HepG2 (cell line): ENCODE results near the gene AXIN2. TPM values are rescaled to one million over a fixed set of nuclear protein-coding genes. Genes with fewer than 3 reads are reported as not detected.

Source experiments
- ATAC-seq: fragments of 200-7000 bp; cut with Tn5 transposase; 3 replicates; pipeline ENCODE4 v1.9.1; 2020; ENCODE audit warnings: mild to moderate bottlenecking, moderate library complexity
- BruUV-seq: library from RNA; stranded (reverse); fragments of 400-500 nt; replicated peaks from 2 replicates; lab custom pipeline; 2021; lab: Mats Ljungman, UMichigan
- CTCF ChIA-PET: fragments of 300-600 bp; formaldehyde crosslinking; extraction: SDS; loops from one replicate; lab custom pipeline; 2021; ENCODE audit warnings: low total read pairs, inconsistent platforms, low intra/inter-chr PET ratio; lab: Yijun Ruan, JAX
- POLR2A ChIA-PET: fragments of 350-600 bp; sonication (Branson Sonifier 250); formaldehyde crosslinking; loops from one replicate; lab custom pipeline; 2020; ENCODE audit warnings: antibody characterized with exemption, inconsistent platforms; lab: Yijun Ruan, JAX
- DNase-seq: peaks from one replicate; pipeline ENCODE4 v3.0.0-alpha.2; 2015; ENCODE audit warnings: low spot score
- FAIRE-seq: peaks from 3 replicates; lab custom pipeline; 2011; peaks lifted over from hg19 to GRCh38; lab: Jason Lieb, UNC
- H2AFZ ChIP-seq: one replicate; pipeline ENCODE4 v1.6.1; 2011; ENCODE audit warnings: low read length, inconsistent platforms
- H3K27ac ChIP-seq: fragments of 300-600 bp; 3 replicates; pipeline ENCODE4 v1.8.0; 2011; ENCODE audit warnings: mixed run types, mild to moderate bottlenecking, mixed read lengths, low read length, inconsistent platforms; ENCODE audit not compliant: insufficient read depth; ENCODE audit errors: extremely low read length
- H3K27me3 ChIP-seq, 2 experiments: fragments of 200-600 bp in 1 of 2; 2 replicates in 1 of 2; 3 replicates in 1 of 2; pipeline versions ENCODE4 v1.6.0 to v1.8.0; 2011; ENCODE audit warnings: low read length in 2 of 2, mild to moderate bottlenecking in 2 of 2, moderate library complexity in 2 of 2, inconsistent platforms in 1 of 2; ENCODE audit not compliant: insufficient read depth in 2 of 2, control insufficient read depth in 1 of 2
- H3K36me3 ChIP-seq, 2 experiments: fragments of 200-600 bp in 1 of 2; replicated peaks in 1 of 2; 2 replicates in 1 of 2; 3 replicates in 1 of 2; pipeline versions ENCODE4 v1.5.1 to v1.8.0; 2011; ENCODE audit warnings: low read length in 2 of 2, inconsistent platforms in 1 of 2; ENCODE audit not compliant: insufficient read depth in 2 of 2, control insufficient read depth in 1 of 2
- H3K4me1 ChIP-seq: 2 replicates; pipeline ENCODE4 v1.5.1; 2012; ENCODE audit warnings: low read length, inconsistent platforms; ENCODE audit not compliant: insufficient read depth
- H3K4me2 ChIP-seq: 2 replicates; pipeline ENCODE4 v1.6.0; 2011; ENCODE audit warnings: low read depth, low read length, inconsistent platforms
- H3K4me3 ChIP-seq, 3 experiments: fragments of 200-600 bp in 1 of 3; sonication (generic), shearing (Covaris generic) in 1 of 3; replicated peaks in 1 of 3; 2 replicates each; pipeline ENCODE4 v1.5.1; 2011 to 2016; ENCODE audit warnings: low read length in 3 of 3, inconsistent platforms in 2 of 3, low read depth in 2 of 3, mild to moderate bottlenecking in 2 of 3, control low read depth in 1 of 3, mixed read lengths in 1 of 3; ENCODE audit not compliant: insufficient read depth in 1 of 3
- H3K79me2 ChIP-seq: one replicate; pipeline ENCODE4 v1.6.1; 2011; ENCODE audit warnings: low read length, inconsistent platforms; ENCODE audit not compliant: insufficient read depth
- H3K9ac ChIP-seq: 2 replicates; pipeline ENCODE4 v1.6.0; 2011; ENCODE audit warnings: mild to moderate bottlenecking, low read depth, low read length, inconsistent platforms; ENCODE audit not compliant: insufficient read depth
- H3K9me3 ChIP-seq: 2 replicates; pipeline ENCODE4 v1.5.1; 2012; ENCODE audit warnings: mild to moderate bottlenecking, low read length
- H4K20me1 ChIP-seq: 2 replicates; pipeline ENCODE4 v1.6.0; 2011; ENCODE audit warnings: inconsistent platforms, mild to moderate bottlenecking, low read length, moderate library complexity; ENCODE audit not compliant: insufficient read depth
- AGO2 ChIP-seq: fragments of 200-400 bp; formaldehyde crosslinking; optimal IDR thresholded peaks from 2 replicates; pipeline ENCODE3; 2017; ENCODE audit warnings: mild to moderate bottlenecking, low read depth, low read length, moderate library complexity
- FIP1L1 ChIP-seq: fragments of 200-400 bp; formaldehyde crosslinking; IDR thresholded peaks from 2 replicates; pipeline ENCODE4 v1.6.1; 2018; ENCODE audit warnings: low read depth, mild to moderate bottlenecking, low read length, moderate library complexity, borderline replicate concordance; ENCODE audit not compliant: insufficient read depth
- GABPA ChIP-seq, 2 experiments: IDR thresholded peaks; 2 replicates each; pipeline ENCODE4 v1.6.1; 2011 to 2016; ENCODE audit warnings: low read depth in 2 of 2, low read length in 1 of 2, missing biosample characterization in 1 of 2, missing genetic modification characterization in 1 of 2
- MTA1 ChIP-seq: sonication (generic); formaldehyde crosslinking; IDR thresholded peaks from 2 replicates; pipeline ENCODE4 v1.4.0; 2020; ENCODE audit warnings: missing genetic modification reagents, mild to moderate bottlenecking, borderline replicate concordance
- NFKBIZ ChIP-seq: IDR thresholded peaks from 2 replicates; pipeline ENCODE4 v1.6.1; 2018; ENCODE audit warnings: missing genetic modification reagents, missing compliant biosample characterization
- NKX3-1 ChIP-seq: sonication (generic); formaldehyde crosslinking; IDR thresholded peaks from 2 replicates; pipeline ENCODE4 v1.5.0; 2020; ENCODE audit warnings: missing genetic modification reagents
- PHB2 ChIP-seq: fragments of 450-650 bp; IDR thresholded peaks from 2 replicates; pipeline ENCODE4 v1.6.1; 2018; ENCODE audit not compliant: partially characterized antibody
- POLR2AphosphoS5 ChIP-seq: IDR thresholded peaks from 2 replicates; pipeline ENCODE4 v1.6.1; 2012; ENCODE audit warnings: low read depth, low read length
- SOX6 ChIP-seq, 2 experiments: fragments of 450-650 bp in 1 of 2; sonication (generic) in 1 of 2; formaldehyde crosslinking in 1 of 2; IDR thresholded peaks; 2 replicates each; pipeline versions ENCODE4 v1.4.0 to v1.6.1; 2017 to 2020; ENCODE audit warnings: antibody characterized with exemption in 1 of 2, mild to moderate bottlenecking in 1 of 2, missing genetic modification reagents in 1 of 2
- TARDBP ChIP-seq: sonication (generic); formaldehyde crosslinking; IDR thresholded peaks from 2 replicates; pipeline ENCODE4 v1.8.0; 2022; ENCODE audit warnings: mild to moderate bottlenecking, missing genetic modification reagents
- THAP11 ChIP-seq: IDR thresholded peaks from 2 replicates; pipeline ENCODE4 v1.6.1; 2016; ENCODE audit warnings: missing biosample characterization, missing genetic modification reagents
- TP53 ChIP-seq: sonication (generic); formaldehyde crosslinking; conservative IDR thresholded peaks from 2 replicates; pipeline ENCODE4 v1.4.0; 2020; ENCODE audit warnings: missing genetic modification reagents
- ZFYVE20 ChIP-seq: sonication (generic); formaldehyde crosslinking; IDR thresholded peaks from 2 replicates; pipeline ENCODE4 v1.8.0; 2023; ENCODE audit warnings: low read depth, mild to moderate bottlenecking, moderate library complexity, missing genetic modification reagents, borderline replicate concordance
- ZMAT3 ChIP-seq: sonication (generic); formaldehyde crosslinking; conservative IDR thresholded peaks from 2 replicates; pipeline ENCODE4 v1.7.0; 2021; ENCODE audit warnings: missing genetic modification reagents
- ZNF644 ChIP-seq: IDR thresholded peaks from 2 replicates; pipeline ENCODE4 v1.6.1; 2016; ENCODE audit warnings: low read depth
- WGBS: methylation state at CpG from one replicate; pipeline ENCODE4 v1.1.6; 2017; ENCODE audit warnings: low lambda C conversion rate; 5-methylcytosine and 5-hydroxymethylcytosine counted together
- in situ Hi-C: cut with HindIII; loops from 2 replicates; pipeline ENCODE4 v1.10.0; 2017; ENCODE audit warnings: low pct_unique_long_range_greater_than_20kb; ENCODE audit not compliant: extremely low pct_ligation_motif_present
- intact Hi-C: fragments of 100-400 bp; cut with micrococcal nuclease; formaldehyde crosslinking; loops from one replicate; pipeline ENCODE4 v1.10.0; 2022; ENCODE audit not compliant: unreplicated experiment
- polyA plus RNA-seq, 8 experiments: library from polyadenylated mRNA; depleted of rRNA in 3 of 8; stranded (reverse) in 7 of 8; unstranded in 1 of 8; fragments of >200 nt; fragmentation: Illumina TruSeq in 4 of 8; extraction: Trizol in 4 of 8; gene quantifications; 2 replicates each; pipeline versions ENCODE4 v1.2.1 to v1.2.3, GENCODE V29; 2011 to 2016; ENCODE audit warnings: low read depth in 4 of 8, missing spikeins in 1 of 8, mixed read lengths in 1 of 8; ENCODE audit not compliant: insufficient read depth in 1 of 8
- total RNA-seq, 5 experiments: library from RNA; depleted of rRNA; stranded (reverse); fragments of >200 nt; fragmentation: Illumina TruSeq; extraction: Trizol; gene quantifications; 2 replicates each; pipeline ENCODE4 v1.2.3, GENCODE V29; 2016; ENCODE audit warnings: low read depth in 1 of 5
- TF ChIP-seq, protein P1 (sequence below): sonication (generic); formaldehyde crosslinking; IDR thresholded peaks from 2 replicates; pipeline ENCODE4 v1.5.1; 2020; ENCODE audit warnings: missing genetic modification reagents, mild to moderate bottlenecking, borderline replicate concordance
- TF ChIP-seq, protein P2 (sequence below): sonication (generic); formaldehyde crosslinking; IDR thresholded peaks from 2 replicates; pipeline ENCODE4 v1.5.0; 2020; ENCODE audit warnings: missing genetic modification reagents
- TF ChIP-seq, protein P3 (sequence below): IDR thresholded peaks from 2 replicates; pipeline ENCODE4 v1.6.1; 2016; ENCODE audit warnings: low read depth, missing genetic modification reagents, missing compliant biosample characterization

The AXIN2 gene
- total and polyA plus RNA-seq, 2 of the 13 experiments (the other 11 are each of a cell fraction or from before 2014, with no cell fraction given) = 58.6 to 63.4 TPM

DNA sequence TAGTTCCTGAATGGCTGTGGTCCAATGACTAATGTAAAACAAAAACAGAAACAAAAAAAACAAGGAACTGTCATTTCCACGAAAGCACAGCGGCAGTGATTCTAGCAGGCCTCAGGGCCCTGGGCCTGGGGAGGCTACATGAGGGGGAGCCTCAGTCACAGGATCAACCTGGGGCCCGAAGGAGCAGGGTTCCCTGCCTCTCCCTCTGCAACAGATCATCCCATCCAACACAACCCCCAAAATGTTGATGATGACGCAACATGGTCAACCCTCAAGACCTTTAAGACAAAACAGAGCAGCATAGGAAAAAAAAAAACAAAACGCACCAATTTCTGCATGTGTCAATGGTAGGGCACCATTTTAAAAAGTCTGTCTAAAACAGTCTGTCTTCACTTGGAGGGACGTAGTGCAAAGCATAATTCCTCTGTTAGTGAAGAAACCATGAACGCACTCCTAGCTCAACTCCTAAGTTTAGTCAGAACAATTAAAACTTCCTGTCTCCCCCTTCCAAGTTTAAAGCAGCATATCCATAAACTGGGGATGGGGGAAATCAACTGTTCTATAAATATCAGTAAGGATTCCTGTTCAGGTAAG lies 32.3 kb downstream of the AXIN2 start:
- DNase-seq (no peak), FAIRE-seq (peak; percentile 58), ATAC-seq (no peak)
- H4K20me1 ChIP-seq = peaks cover 53% of the 10 kb centered on the region
- no peaks in the 10 kb centered on the region for H3K27me3 ChIP-seq
- in situ Hi-C loops = loop anchor here (25.0 kb wide), 1 partner anchor 633 kb away; no protein-coding TSS in a partner anchor
- WGBS = 95% methylated on average over 7 of the region's 7 CpGs
- H3K4me3 ChIP-seq = no peak overlapping the region
- no peak overlapping the region for H3K4me2 ChIP-seq
- intact Hi-C loops = no loop called here
- BruUV-seq = TSS peak; percentile 50
- H3K9me3 ChIP-seq = no peaks in the 10 kb centered on the region
- peaks cover 39 to 54% of the 10 kb centered on the region in 2 experiments for H3K36me3 ChIP-seq
- ChIA-PET CTCF (no interaction called here), POLR2A (interaction anchor here (1.0 to 2.4 kb wide), 2 partner anchors 13 to 29 kb away, joined by 3 to 15 read pairs; no protein-coding TSS in a partner anchor)
- H3K27ac ChIP-seq = no peak overlapping the region
- peaks cover 76% of the 10 kb centered on the region for H3K4me1 ChIP-seq
- no peak overlapping the region for H3K9ac ChIP-seq
- H3K79me2 ChIP-seq = no peaks in the 10 kb centered on the region
- no peak overlapping the region for H2AFZ ChIP-seq
- TF ChIP-seq NFKBIZ (CRISPR knock-in tag) (no peak), TARDBP (CRISPR knock-in tag) (no peak), NKX3-1 (CRISPR knock-in tag) (no peak), FIP1L1 (no peak), ZMAT3 (CRISPR knock-in tag) (no peak), ZNF644 (CRISPR knock-in tag) (no peak), TP53 (CRISPR knock-in tag) (no peak), MTA1 (no peak), PHB2 (no peak), SOX6 (IDR thresholded peaks at IDR 0.05) (no peak), SOX6 (CRISPR knock-in tag; IDR thresholded peaks at IDR 0.05) (no peak), POLR2AphosphoS5 (no peak; the same call in none of the 2 replicates), AGO2 (peak; percentile 58), THAP11 (CRISPR knock-in tag) (no peak), ZFYVE20 (CRISPR knock-in tag) (no peak), GABPA (IDR thresholded peaks at IDR 0.05; ENCODE audit: low read depth, low read length) (no peak), GABPA (CRISPR knock-in tag; IDR thresholded peaks at IDR 0.05; ENCODE audit: low read depth) (no peak)
- TF ChIP-seq, protein P1, sequence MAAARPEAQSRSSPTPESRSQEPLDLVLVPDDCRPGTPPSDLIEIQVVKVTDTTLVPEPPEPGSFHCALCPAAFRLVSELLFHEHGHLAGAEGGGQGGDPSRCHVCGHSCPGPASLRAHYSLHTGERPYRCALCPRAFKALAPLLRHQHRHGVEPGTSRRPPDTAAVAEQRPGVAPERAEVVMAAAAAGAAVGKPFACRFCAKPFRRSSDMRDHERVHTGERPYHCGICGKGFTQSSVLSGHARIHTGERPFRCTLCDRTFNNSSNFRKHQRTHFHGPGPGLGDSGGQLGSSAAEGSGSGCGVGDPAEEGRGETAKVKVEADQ (CRISPR knock-in tag) = no peak
- TF ChIP-seq, protein P2, sequence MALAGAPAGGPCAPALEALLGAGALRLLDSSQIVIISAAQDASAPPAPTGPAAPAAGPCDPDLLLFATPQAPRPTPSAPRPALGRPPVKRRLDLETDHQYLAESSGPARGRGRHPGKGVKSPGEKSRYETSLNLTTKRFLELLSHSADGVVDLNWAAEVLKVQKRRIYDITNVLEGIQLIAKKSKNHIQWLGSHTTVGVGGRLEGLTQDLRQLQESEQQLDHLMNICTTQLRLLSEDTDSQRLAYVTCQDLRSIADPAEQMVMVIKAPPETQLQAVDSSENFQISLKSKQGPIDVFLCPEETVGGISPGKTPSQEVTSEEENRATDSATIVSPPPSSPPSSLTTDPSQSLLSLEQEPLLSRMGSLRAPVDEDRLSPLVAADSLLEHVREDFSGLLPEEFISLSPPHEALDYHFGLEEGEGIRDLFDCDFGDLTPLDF (CRISPR knock-in tag) = no peak
- TF ChIP-seq, protein P3, sequence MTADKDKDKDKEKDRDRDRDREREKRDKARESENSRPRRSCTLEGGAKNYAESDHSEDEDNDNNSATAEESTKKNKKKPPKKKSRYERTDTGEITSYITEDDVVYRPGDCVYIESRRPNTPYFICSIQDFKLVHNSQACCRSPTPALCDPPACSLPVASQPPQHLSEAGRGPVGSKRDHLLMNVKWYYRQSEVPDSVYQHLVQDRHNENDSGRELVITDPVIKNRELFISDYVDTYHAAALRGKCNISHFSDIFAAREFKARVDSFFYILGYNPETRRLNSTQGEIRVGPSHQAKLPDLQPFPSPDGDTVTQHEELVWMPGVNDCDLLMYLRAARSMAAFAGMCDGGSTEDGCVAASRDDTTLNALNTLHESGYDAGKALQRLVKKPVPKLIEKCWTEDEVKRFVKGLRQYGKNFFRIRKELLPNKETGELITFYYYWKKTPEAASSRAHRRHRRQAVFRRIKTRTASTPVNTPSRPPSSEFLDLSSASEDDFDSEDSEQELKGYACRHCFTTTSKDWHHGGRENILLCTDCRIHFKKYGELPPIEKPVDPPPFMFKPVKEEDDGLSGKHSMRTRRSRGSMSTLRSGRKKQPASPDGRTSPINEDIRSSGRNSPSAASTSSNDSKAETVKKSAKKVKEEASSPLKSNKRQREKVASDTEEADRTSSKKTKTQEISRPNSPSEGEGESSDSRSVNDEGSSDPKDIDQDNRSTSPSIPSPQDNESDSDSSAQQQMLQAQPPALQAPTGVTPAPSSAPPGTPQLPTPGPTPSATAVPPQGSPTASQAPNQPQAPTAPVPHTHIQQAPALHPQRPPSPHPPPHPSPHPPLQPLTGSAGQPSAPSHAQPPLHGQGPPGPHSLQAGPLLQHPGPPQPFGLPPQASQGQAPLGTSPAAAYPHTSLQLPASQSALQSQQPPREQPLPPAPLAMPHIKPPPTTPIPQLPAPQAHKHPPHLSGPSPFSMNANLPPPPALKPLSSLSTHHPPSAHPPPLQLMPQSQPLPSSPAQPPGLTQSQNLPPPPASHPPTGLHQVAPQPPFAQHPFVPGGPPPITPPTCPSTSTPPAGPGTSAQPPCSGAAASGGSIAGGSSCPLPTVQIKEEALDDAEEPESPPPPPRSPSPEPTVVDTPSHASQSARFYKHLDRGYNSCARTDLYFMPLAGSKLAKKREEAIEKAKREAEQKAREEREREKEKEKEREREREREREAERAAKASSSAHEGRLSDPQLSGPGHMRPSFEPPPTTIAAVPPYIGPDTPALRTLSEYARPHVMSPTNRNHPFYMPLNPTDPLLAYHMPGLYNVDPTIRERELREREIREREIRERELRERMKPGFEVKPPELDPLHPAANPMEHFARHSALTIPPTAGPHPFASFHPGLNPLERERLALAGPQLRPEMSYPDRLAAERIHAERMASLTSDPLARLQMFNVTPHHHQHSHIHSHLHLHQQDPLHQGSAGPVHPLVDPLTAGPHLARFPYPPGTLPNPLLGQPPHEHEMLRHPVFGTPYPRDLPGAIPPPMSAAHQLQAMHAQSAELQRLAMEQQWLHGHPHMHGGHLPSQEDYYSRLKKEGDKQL = no peak
